Measurements from ENCODE around the gene TBC1D4.

DNA sequence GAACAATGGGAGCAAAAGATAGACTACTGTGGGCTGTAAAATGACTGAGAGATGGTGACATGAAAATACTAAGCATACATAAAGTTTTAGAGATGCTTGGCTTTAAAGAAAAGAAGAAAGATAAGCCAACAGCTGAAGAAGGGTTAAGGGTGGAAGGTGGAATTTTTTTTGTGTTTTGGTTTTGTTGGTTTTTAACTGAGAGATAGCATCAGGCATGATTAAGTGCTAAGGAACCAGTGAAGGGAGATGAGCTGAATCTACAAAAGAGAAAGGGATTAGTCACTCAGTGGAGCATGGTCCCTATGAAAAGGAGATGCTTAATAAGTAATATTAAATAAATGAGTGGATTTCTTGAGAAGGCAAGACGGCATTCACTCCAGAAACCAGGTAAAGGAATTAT is 12.5 kb upstream of the TBC1D4 start:
- TF ChIP-seq, protein P1, sequence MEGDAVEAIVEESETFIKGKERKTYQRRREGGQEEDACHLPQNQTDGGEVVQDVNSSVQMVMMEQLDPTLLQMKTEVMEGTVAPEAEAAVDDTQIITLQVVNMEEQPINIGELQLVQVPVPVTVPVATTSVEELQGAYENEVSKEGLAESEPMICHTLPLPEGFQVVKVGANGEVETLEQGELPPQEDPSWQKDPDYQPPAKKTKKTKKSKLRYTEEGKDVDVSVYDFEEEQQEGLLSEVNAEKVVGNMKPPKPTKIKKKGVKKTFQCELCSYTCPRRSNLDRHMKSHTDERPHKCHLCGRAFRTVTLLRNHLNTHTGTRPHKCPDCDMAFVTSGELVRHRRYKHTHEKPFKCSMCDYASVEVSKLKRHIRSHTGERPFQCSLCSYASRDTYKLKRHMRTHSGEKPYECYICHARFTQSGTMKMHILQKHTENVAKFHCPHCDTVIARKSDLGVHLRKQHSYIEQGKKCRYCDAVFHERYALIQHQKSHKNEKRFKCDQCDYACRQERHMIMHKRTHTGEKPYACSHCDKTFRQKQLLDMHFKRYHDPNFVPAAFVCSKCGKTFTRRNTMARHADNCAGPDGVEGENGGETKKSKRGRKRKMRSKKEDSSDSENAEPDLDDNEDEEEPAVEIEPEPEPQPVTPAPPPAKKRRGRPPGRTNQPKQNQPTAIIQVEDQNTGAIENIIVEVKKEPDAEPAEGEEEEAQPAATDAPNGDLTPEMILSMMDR (IDR thresholded peaks at IDR 0.05), result no peak
- TF ChIP-seq POLR2A (IDR thresholded peaks at IDR 0.05), result no peak
